Hepatocyte (in vitro differentiated cells): ENCODE results near the gene SYNDIG1. TPM values are rescaled to one million over a fixed set of nuclear protein-coding genes. Genes with fewer than 3 reads are reported as not detected.

Experiments
- DNase-seq: peaks from one replicate; pipeline ENCODE4 v3.0.0-alpha.2; 2016; ENCODE audit warnings: low spot score
- H2AFZ ChIP-seq: fragments of 200-600 bp; sonication (generic); 2 replicates; pipeline ENCODE4 v1.6.0; 2016; ENCODE audit warnings: antibody characterized with exemption, mild to moderate bottlenecking
- H3K27ac ChIP-seq: fragments of 200-600 bp; sonication (generic); 2 replicates; pipeline ENCODE4 v1.5.1; 2016; ENCODE audit warnings: mild to moderate bottlenecking
- H3K27me3 ChIP-seq: fragments of 200-600 bp; sonication (generic); 2 replicates; pipeline ENCODE4 v1.6.1; 2016
- H3K36me3 ChIP-seq: fragments of 200-600 bp; sonication (generic); replicated peaks from 2 replicates; pipeline ENCODE4 v1.5.1; 2016; ENCODE audit warnings: low read depth; ENCODE audit not compliant: insufficient read depth
- H3K4me1 ChIP-seq: fragments of 200-600 bp; sonication (generic); 2 replicates; pipeline ENCODE4 v1.5.1; 2016; ENCODE audit warnings: mild to moderate bottlenecking, moderate library complexity; ENCODE audit not compliant: insufficient read depth
- H3K4me2 ChIP-seq: fragments of 200-600 bp; sonication (generic); 2 replicates; pipeline ENCODE4 v1.6.0; 2016
- H3K4me3 ChIP-seq: fragments of 200-600 bp; sonication (generic); 2 replicates; pipeline ENCODE4 v1.5.1; 2016; ENCODE audit warnings: mild to moderate bottlenecking
- H3K79me2 ChIP-seq: fragments of 200-600 bp; sonication (generic); 2 replicates; pipeline ENCODE4 v1.6.0; 2017; ENCODE audit warnings: mild to moderate bottlenecking
- H3K9me2 ChIP-seq: fragments of 200-600 bp; sonication (generic); replicated peaks from 2 replicates; pipeline ENCODE4 v1.6.0; 2017; ENCODE audit warnings: mild to moderate bottlenecking; ENCODE audit not compliant: insufficient read depth
- H3K9me3 ChIP-seq: fragments of 200-600 bp; sonication (generic); 2 replicates; pipeline ENCODE4 v1.5.1; 2016; ENCODE audit warnings: low read depth, mild to moderate bottlenecking
- H4K20me1 ChIP-seq: fragments of 200-600 bp; sonication (generic); 2 replicates; pipeline ENCODE4 v1.6.0; 2016; ENCODE audit warnings: mild to moderate bottlenecking; ENCODE audit not compliant: insufficient read depth, poor library complexity, severe bottlenecking
- EZH2 ChIP-seq: fragments of 200-600 bp; sonication (generic); IDR thresholded peaks from 2 replicates; pipeline ENCODE4 v1.6.1; 2016; ENCODE audit warnings: antibody characterized with exemption, mild to moderate bottlenecking, borderline replicate concordance
- EZH2phosphoT487 ChIP-seq: fragments of 200-600 bp; sonication (generic); IDR thresholded peaks from one replicate; pipeline ENCODE4 v1.6.1; 2018; ENCODE audit warnings: antibody characterized with exemption, mild to moderate bottlenecking, low read depth, moderate library complexity; ENCODE audit not compliant: unreplicated experiment, severe bottlenecking
- WGBS: methylation state at CpG from one replicate; pipeline ENCODE4 v1.1.6; 2016; ENCODE audit warnings: low lambda C conversion rate; ENCODE audit errors: missing lambda C conversion rate; 5-methylcytosine and 5-hydroxymethylcytosine counted together
- polyA plus RNA-seq: library from polyadenylated mRNA; unstranded; fragments of >200 nt; fragmentation: Nextera tagmentation; extraction: Ambion mirVana; gene quantifications from 2 replicates; pipeline ENCODE4 v1.2.1, GENCODE V29; 2016
- total RNA-seq: library from RNA; depleted of rRNA; stranded (reverse); fragments of >200 nt; gene quantifications from 2 replicates; pipeline ENCODE4 v1.2.3, GENCODE V29; 2014
- TF ChIP-seq, protein P1 (sequence below): fragments of 200-600 bp; sonication (generic); IDR thresholded peaks from 2 replicates; pipeline ENCODE4 v1.5.1; 2016; ENCODE audit warnings: antibody characterized with exemption, mild to moderate bottlenecking; ENCODE audit not compliant: poor library complexity

The SYNDIG1 gene
- total and polyA plus RNA-seq, 2 experiments from 2014 or later: 1.5 to 2.3 TPM

DNA sequence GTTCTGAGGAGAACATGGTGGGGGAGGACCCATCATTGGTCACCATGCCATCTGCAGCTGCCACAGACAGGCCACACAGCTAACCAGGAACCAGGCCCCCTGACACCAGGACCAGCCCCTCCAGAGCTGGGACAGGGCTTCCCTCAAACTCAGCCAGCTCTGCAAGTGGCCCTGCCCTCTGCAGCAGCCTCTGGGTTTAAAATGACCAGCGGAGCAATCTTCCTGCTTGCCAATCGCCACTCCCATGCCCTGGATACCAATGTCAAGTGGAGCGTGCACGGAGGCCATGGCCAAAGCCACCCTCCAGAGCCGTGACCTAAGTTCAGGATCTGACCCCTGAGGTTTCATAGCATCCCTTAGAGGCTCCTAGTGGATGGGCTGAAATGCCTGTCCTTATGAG lies 199.4 kb downstream of the SYNDIG1 start:
- Histone ChIP-seq H3K4me3 (no peak overlapping the region), H2AFZ (no peak overlapping the region), H3K79me2 (no peaks in the 10 kb centered on the region), H3K27me3 (no peaks in the 10 kb centered on the region), H3K9me3 (no peaks in the 10 kb centered on the region), H3K9me2 (no peaks in the 10 kb centered on the region), H3K4me2 (no peak overlapping the region), H4K20me1 (no peaks in the 10 kb centered on the region), H3K36me3 (no peaks in the 10 kb centered on the region), H3K4me1 (no peaks in the 10 kb centered on the region), H3K27ac (no peak overlapping the region)
- TF ChIP-seq EZH2phosphoT487: no peak
- no peak for TF ChIP-seq EZH2
- TF ChIP-seq, protein P1, sequence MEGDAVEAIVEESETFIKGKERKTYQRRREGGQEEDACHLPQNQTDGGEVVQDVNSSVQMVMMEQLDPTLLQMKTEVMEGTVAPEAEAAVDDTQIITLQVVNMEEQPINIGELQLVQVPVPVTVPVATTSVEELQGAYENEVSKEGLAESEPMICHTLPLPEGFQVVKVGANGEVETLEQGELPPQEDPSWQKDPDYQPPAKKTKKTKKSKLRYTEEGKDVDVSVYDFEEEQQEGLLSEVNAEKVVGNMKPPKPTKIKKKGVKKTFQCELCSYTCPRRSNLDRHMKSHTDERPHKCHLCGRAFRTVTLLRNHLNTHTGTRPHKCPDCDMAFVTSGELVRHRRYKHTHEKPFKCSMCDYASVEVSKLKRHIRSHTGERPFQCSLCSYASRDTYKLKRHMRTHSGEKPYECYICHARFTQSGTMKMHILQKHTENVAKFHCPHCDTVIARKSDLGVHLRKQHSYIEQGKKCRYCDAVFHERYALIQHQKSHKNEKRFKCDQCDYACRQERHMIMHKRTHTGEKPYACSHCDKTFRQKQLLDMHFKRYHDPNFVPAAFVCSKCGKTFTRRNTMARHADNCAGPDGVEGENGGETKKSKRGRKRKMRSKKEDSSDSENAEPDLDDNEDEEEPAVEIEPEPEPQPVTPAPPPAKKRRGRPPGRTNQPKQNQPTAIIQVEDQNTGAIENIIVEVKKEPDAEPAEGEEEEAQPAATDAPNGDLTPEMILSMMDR: no peak
- no peak for DNase-seq
- WGBS: 85% methylated on average over 5 of the region's 5 CpGs

DNA sequence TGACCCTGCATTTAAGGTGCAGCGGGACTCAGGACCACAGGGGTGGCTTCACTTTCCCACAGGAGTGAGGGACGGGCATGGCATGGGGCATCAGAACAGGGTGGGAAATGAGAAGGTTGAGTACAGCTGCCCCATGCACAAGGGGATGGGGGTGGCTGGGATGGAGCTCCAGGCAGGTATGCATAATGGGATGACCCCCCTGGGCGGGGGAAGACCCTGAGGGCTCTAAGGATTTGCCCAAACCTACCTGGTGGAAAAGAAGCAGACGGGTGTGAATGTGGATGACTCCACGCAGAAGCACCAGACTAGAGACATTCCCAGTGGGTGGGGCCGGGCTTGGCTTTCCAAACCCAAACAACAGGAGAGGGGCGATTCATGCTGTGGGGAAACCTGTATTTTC lies 200.3 kb downstream of the SYNDIG1 start:
- WGBS: 73% methylated on average over 7 of the region's 7 CpGs
- no peak overlapping the region for H3K4me2 ChIP-seq
- no peaks in the 10 kb centered on the region for H3K27me3 ChIP-seq
- H3K9me2 ChIP-seq: no peaks in the 10 kb centered on the region
- H2AFZ ChIP-seq: no peak overlapping the region
- no peaks in the 10 kb centered on the region for H3K9me3 ChIP-seq
- H3K79me2 ChIP-seq: no peaks in the 10 kb centered on the region
- no peak for TF ChIP-seq EZH2phosphoT487
- H3K4me3 ChIP-seq: no peak overlapping the region
- no peak overlapping the region for H3K27ac ChIP-seq
- DNase-seq: no peak
- no peaks in the 10 kb centered on the region for H4K20me1 ChIP-seq
- H3K4me1 ChIP-seq: no peaks in the 10 kb centered on the region
- no peaks in the 10 kb centered on the region for H3K36me3 ChIP-seq

DNA sequence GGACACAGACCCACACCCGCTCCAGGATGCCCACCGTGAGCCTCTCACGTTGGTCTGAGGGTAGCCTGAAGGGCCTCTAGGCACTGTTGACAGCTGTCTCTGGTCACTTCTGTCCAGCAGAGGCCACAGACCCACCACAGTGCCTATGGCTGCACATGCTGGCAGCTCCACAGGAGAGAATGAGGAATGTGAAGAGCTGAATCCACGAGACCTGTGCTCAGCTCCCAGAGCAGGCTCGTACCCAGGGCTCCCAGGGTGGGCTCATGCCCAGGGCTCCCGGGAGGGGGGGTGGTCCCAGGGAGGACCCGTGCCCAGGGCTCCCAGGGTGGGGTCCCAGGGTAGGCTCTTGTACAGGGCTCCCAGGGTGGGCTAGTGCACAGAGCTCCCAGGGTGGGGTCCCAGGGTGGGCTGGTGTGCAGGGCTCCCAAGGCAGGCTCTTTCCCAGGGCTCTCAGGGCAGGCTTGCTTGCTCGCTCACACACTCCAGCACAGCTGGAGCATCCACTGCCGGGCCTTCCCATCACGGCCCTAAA lies 201.0 kb downstream of the SYNDIG1 start:
- no peaks in the 10 kb centered on the region for H3K36me3 ChIP-seq
- 89% methylated on average over 8 of the region's 10 CpGs for WGBS

DNA sequence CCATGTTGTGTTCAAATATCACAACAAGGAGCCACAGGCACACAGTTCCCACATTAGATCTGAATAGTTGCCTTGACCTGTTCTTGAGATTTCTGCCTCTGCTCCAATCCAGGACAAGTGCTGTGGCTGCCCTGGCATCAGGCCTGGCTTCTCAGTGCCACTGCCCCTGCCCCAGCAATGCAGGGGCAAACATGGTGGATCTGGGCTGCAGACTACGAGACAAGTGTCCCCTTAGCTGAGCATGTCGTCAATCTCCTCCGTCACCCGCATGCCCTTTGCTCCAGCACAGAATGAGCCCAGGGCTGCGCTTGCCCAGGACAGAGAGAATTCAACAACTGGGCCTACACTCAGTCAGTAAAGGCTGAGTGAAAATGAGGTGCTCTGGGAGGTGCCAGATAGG lies 201.6 kb downstream of the SYNDIG1 start:
- Histone ChIP-seq H4K20me1 (no peaks in the 10 kb centered on the region), H2AFZ (no peak overlapping the region), H3K4me1 (no peaks in the 10 kb centered on the region), H3K27me3 (no peaks in the 10 kb centered on the region), H3K27ac (no peak overlapping the region), H3K9me3 (no peaks in the 10 kb centered on the region), H3K4me2 (no peak overlapping the region), H3K79me2 (no peaks in the 10 kb centered on the region), H3K9me2 (no peaks in the 10 kb centered on the region), H3K36me3 (no peaks in the 10 kb centered on the region), H3K4me3 (no peak overlapping the region)
- WGBS: 75% methylated on average over 5 of the region's 5 CpGs
- DNase-seq: no peak
- TF ChIP-seq EZH2 (no peak), EZH2phosphoT487 (no peak)
- TF ChIP-seq, protein P1: no peak

More for the DNA sequence above, 201.0 kb downstream of the SYNDIG1 start:
- no peaks in the 10 kb centered on the region for H3K27me3 ChIP-seq
- no peaks in the 10 kb centered on the region for H3K4me1 ChIP-seq
- no peak overlapping the region for H3K27ac ChIP-seq
- no peak overlapping the region for H2AFZ ChIP-seq
- H3K4me2 ChIP-seq: no peak overlapping the region
- no peaks in the 10 kb centered on the region for H3K9me3 ChIP-seq
- DNase-seq: no peak
- no peak overlapping the region for H3K4me3 ChIP-seq
- no peaks in the 10 kb centered on the region for H3K9me2 ChIP-seq
- H4K20me1 ChIP-seq: no peaks in the 10 kb centered on the region
- no peak for TF ChIP-seq EZH2
- TF ChIP-seq EZH2phosphoT487: no peak
- TF ChIP-seq, protein P1: no peak
- no peaks in the 10 kb centered on the region for H3K79me2 ChIP-seq
